Panc1 (cell line): ENCODE results near the gene ZC3H8.

Experiments used
- CTCF ChIP-seq: fragments of 450-650 bp; IDR thresholded peaks from 2 replicates; pipeline ENCODE4 v1.5.1; 2017; ENCODE audit warnings: mild to moderate bottlenecking
- POLR2AphosphoS5 ChIP-seq: IDR thresholded peaks from 2 replicates; pipeline ENCODE4 v1.6.1; 2012; ENCODE audit warnings: mild to moderate bottlenecking, low read depth, low read length, moderate library complexity
- REST ChIP-seq, 2 experiments: IDR thresholded peaks; 2 replicates each; pipeline ENCODE4 v1.6.1; 2011 to 2012; ENCODE audit warnings: low read depth in 2 of 2, control low read depth in 1 of 2, low read length in 1 of 2, mild to moderate bottlenecking in 1 of 2, moderate library complexity in 1 of 2; ENCODE audit not compliant: insufficient read depth in 1 of 2
- SIN3A ChIP-seq: IDR thresholded peaks from 2 replicates; pipeline ENCODE4 v1.6.1; 2012; ENCODE audit warnings: low read depth, mild to moderate bottlenecking, low read length, moderate library complexity, borderline replicate concordance; ENCODE audit not compliant: insufficient read depth

GRCh38 chr2:112195950-112196349 is 58.9 kb downstream of the ZC3H8 start:
- TF ChIP-seq CTCF (no peak), REST (IDR thresholded peaks at IDR 0.05; ENCODE audit: insufficient read depth in 1 of 2, low read depth in 2 of 2, low read length in 1 of 2) (no peak), POLR2AphosphoS5 (no peak), SIN3A (no peak)
